Parathyroid adenoma (tissue), 2 donors: ENCODE results near the gene HCAR1.
"Not testable (repeated sequence)": the region's sequence is repeated elsewhere in the genome, so short reads cannot be mapped to it uniquely, and the experiment has no call there.

ENCODE experiments used
- H2AFZ ChIP-seq: fragments of 300-600 bp; sonication (generic); one replicate; pipeline ENCODE4 v1.7.0; 2017; ENCODE audit warnings: antibody characterized with exemption, mild to moderate bottlenecking
- H3K27ac ChIP-seq: fragments of 300-600 bp; sonication (generic); one replicate; pipeline ENCODE4 v1.7.0; 2017
- H3K27me3 ChIP-seq: fragments of 300-600 bp; sonication (generic); one replicate; pipeline ENCODE4 v1.7.0; 2017; ENCODE audit warnings: low read length; ENCODE audit not compliant: control insufficient read depth, insufficient read depth
- H3K36me3 ChIP-seq: fragments of 300-600 bp; sonication (generic); one replicate; pipeline ENCODE4 v1.7.0; 2017; ENCODE audit warnings: low read length; ENCODE audit not compliant: control insufficient read depth, insufficient read depth
- H3K4me1 ChIP-seq: fragments of 300-600 bp; sonication (generic); one replicate; pipeline ENCODE4 v1.7.0; 2017; ENCODE audit warnings: control low read depth
- H3K4me2 ChIP-seq: fragments of 300-600 bp; sonication (generic); one replicate; pipeline ENCODE4 v1.7.0; 2017; ENCODE audit warnings: low read length
- H3K4me3 ChIP-seq: fragments of 300-600 bp; sonication (generic); one replicate; pipeline ENCODE4 v1.7.0; 2017; ENCODE audit warnings: low read depth, low read length
- H3K79me2 ChIP-seq: fragments of 300-600 bp; sonication (generic); one replicate; pipeline ENCODE4 v1.7.0; 2017; ENCODE audit warnings: control low read depth
- H3K9ac ChIP-seq: fragments of 300-600 bp; sonication (generic); one replicate; pipeline ENCODE4 v1.7.0; 2017; ENCODE audit warnings: mild to moderate bottlenecking
- H3K9me3 ChIP-seq: fragments of 300-600 bp; sonication (generic); one replicate; pipeline ENCODE4 v1.7.0; 2017; ENCODE audit warnings: low read length; ENCODE audit not compliant: control insufficient read depth
- CTCF ChIP-seq: fragments of 300-600 bp; sonication (generic); IDR thresholded peaks from one replicate; pipeline ENCODE4 v1.7.0; 2017; ENCODE audit warnings: antibody characterized with exemption, mild to moderate bottlenecking
- donor health status: primary hyperparathyroidism.

HCAR1 gene

GRCh38 chr12:122710341-122710740, 20.3 kb downstream of the HCAR1 start:
- not testable (repeated sequence) for H3K36me3 ChIP-seq, H3K4me3 ChIP-seq, H3K9ac ChIP-seq, H3K27me3 ChIP-seq, H3K9me3 ChIP-seq, H2AFZ ChIP-seq, H3K79me2 ChIP-seq
- peaks cover 19% of the 10 kb centered on the region for H3K4me1 ChIP-seq
- H3K4me2 ChIP-seq, result peak overlapping the region; percentile 14
- TF ChIP-seq CTCF, result peak; percentile 10
- peak overlapping the region; percentile 65 for H3K27ac ChIP-seq

- not testable (repeated sequence) for H3K36me3 ChIP-seq, H3K79me2 ChIP-seq, H3K4me2 ChIP-seq, H3K9me3 ChIP-seq, H3K27me3 ChIP-seq, H3K4me3 ChIP-seq, H2AFZ ChIP-seq, H3K9ac ChIP-seq
- Histone ChIP-seq H3K4me1 (peaks cover 19% of the 10 kb centered on the region), H3K27ac (peak overlapping the region; percentile 46)
Observed at GRCh38 chr12:122709287-122709686, 21.4 kb downstream of the HCAR1 start.

GRCh38 chr12:122703841-122704240, 26.8 kb downstream of the HCAR1 start:
- H3K27ac ChIP-seq, result peak overlapping the region; percentile 45
- H3K79me2 ChIP-seq, H3K4me3 ChIP-seq, H3K4me2 ChIP-seq, H3K9ac ChIP-seq, H3K36me3 ChIP-seq, H3K9me3 ChIP-seq, H3K27me3 ChIP-seq: not testable (repeated sequence)
- H2AFZ ChIP-seq, result peak overlapping the region; percentile 22
- peaks cover 30% of the 10 kb centered on the region for H3K4me1 ChIP-seq

- Histone ChIP-seq H3K4me2 (peak within 1 kb of the TSS; percentile 73), H3K4me1 (peaks cover 32% of the 10 kb centered on the region), H2AFZ (peak within 1 kb of the TSS; percentile 22), H3K4me3 (peak within 1 kb of the TSS; percentile 38), H3K27ac (peak within 1 kb of the TSS; percentile 60)
- H3K79me2 ChIP-seq, H3K9ac ChIP-seq, H3K36me3 ChIP-seq, H3K27me3 ChIP-seq, H3K9me3 ChIP-seq: not testable (repeated sequence)
Observed at GRCh38 chr12:122702890-122703611, 27.6 kb downstream of the HCAR1 start, which contains the start of gene HCAR2. Gene HCAR2 (minus strand): TSS chr12:122703357. CDS start chr12:122703283, 74 bp downstream.

- H3K36me3 ChIP-seq, H3K9ac ChIP-seq, H3K9me3 ChIP-seq, H3K27me3 ChIP-seq, H3K79me2 ChIP-seq: not testable (repeated sequence)
- Histone ChIP-seq H3K4me2 (peak overlapping the region; percentile 73), H2AFZ (peak overlapping the region; percentile 23), H3K27ac (peak overlapping the region; percentile 60), H3K4me1 (peaks cover 37% of the 10 kb centered on the region), H3K4me3 (peak overlapping the region; percentile 47)
Observed at GRCh38 chr12:122701481-122701880, 29.2 kb downstream of the HCAR1 start.

- not testable (repeated sequence) for H2AFZ ChIP-seq, H3K9me3 ChIP-seq, H3K9ac ChIP-seq, H3K79me2 ChIP-seq, H3K27me3 ChIP-seq, H3K4me2 ChIP-seq, H3K36me3 ChIP-seq, H3K4me3 ChIP-seq
- Histone ChIP-seq H3K27ac (peak overlapping the region; percentile 63), H3K4me1 (peaks cover 38% of the 10 kb centered on the region)
Observed at GRCh38 chr12:122700038-122700710, 30.5 kb downstream of the HCAR1 start.

- Histone ChIP-seq H3K4me1 (peaks cover 22% of the 10 kb centered on the region), H3K27ac (peak overlapping the region; percentile 62)
- not testable (repeated sequence) for H3K9ac ChIP-seq, H3K4me3 ChIP-seq, H3K27me3 ChIP-seq, H3K9me3 ChIP-seq, H3K4me2 ChIP-seq, H3K79me2 ChIP-seq, H3K36me3 ChIP-seq, H2AFZ ChIP-seq
Observed at GRCh38 chr12:122696922-122697321, 33.7 kb downstream of the HCAR1 start.
